Measurements from ENCODE around the gene CALHM5.

GRCh38 chr6:116522896-116523295 is 11.5 kb downstream of the CALHM5 start:
- no peak for TF ChIP-seq CTCF (IDR thresholded peaks at IDR 0.05)
- no peak for TF ChIP-seq POLR2A (IDR thresholded peaks at IDR 0.05)
